Measurements from ENCODE around the gene ADAM10.

- no peak for TF ChIP-seq CTCF (IDR thresholded peaks at IDR 0.05)
- TF ChIP-seq POLR2AphosphoS5 (IDR thresholded peaks at IDR 0.05): no peak
- no peak for TF ChIP-seq POLR2A (IDR thresholded peaks at IDR 0.05)
These were observed 197.6 kb downstream of the ADAM10 start for GRCh38 chr15:58551764-58552504.
